ENCODE data around the gene LDLRAD1. TPM values are rescaled to one million over a fixed set of nuclear protein-coding genes. Genes with fewer than 3 reads are reported as not detected.

The LDLRAD1 gene
- total RNA-seq, 2 donors from 2014 or later = not detected

DNA sequence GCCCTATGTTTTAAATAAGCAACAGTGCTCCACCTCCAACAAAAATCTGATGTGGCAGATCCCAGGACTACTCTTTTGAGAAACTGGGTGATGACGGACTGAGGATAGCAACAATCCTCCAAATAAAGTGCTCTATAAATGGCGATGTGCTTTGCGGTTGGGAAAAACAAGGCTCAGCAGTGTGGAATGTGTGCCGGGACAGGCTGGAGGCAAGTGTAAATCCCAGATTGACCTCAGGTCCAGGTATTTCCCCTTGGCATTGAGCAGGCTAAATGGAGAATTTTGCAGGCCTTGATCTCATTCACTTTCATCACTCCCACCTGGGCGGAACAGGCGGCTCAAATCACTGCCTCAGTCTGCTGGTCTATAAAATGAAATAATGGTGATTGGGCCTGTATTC lies 36.8 kb downstream of the LDLRAD1 start:
- Histone ChIP-seq H3K9ac (ENCODE audit: extremely low read depth, low read length, poor library complexity, severe bottlenecking) (no peak overlapping the region), H3K4me1 (ENCODE audit: control insufficient read depth, insufficient read depth, low read length) (peaks cover 7% of the 10 kb centered on the region), H3K4me3 (ENCODE audit: low read length) (no peak overlapping the region), H3K9me3 (ENCODE audit: control insufficient read depth, low read length) (no peaks in the 10 kb centered on the region), H3K36me3 (ENCODE audit: control insufficient read depth, insufficient read depth, low read length) (no peaks in the 10 kb centered on the region), H3K27me3 (ENCODE audit: control insufficient read depth, insufficient read depth, low read length, poor library complexity, severe bottlenecking) (no peaks in the 10 kb centered on the region), H3K27ac (ENCODE audit: low read depth, low read length) (no peak overlapping the region)
- H3K27ac Mint-ChIP-seq = peak overlapping the region; percentile 22
- H3K36me3 Mint-ChIP-seq (ENCODE audit: low read depth) = no peaks in the 10 kb centered on the region
- no peaks in the 10 kb centered on the region for H3K9me3 Mint-ChIP-seq
- DNase-seq = no peak
- 84 to 98% methylated on average over 6 of the region's 6 CpGs for WGBS, 2 experiments (ENCODE audit: insufficient coverage in 1 of 2, insufficient read length in 1 of 2)
- no peak overlapping the region for H3K4me3 Mint-ChIP-seq
- no peaks in the 10 kb centered on the region for H3K27me3 Mint-ChIP-seq (ENCODE audit: insufficient read depth)
- TF ChIP-seq, protein P1, sequence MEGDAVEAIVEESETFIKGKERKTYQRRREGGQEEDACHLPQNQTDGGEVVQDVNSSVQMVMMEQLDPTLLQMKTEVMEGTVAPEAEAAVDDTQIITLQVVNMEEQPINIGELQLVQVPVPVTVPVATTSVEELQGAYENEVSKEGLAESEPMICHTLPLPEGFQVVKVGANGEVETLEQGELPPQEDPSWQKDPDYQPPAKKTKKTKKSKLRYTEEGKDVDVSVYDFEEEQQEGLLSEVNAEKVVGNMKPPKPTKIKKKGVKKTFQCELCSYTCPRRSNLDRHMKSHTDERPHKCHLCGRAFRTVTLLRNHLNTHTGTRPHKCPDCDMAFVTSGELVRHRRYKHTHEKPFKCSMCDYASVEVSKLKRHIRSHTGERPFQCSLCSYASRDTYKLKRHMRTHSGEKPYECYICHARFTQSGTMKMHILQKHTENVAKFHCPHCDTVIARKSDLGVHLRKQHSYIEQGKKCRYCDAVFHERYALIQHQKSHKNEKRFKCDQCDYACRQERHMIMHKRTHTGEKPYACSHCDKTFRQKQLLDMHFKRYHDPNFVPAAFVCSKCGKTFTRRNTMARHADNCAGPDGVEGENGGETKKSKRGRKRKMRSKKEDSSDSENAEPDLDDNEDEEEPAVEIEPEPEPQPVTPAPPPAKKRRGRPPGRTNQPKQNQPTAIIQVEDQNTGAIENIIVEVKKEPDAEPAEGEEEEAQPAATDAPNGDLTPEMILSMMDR (conservative IDR thresholded peaks at IDR 0.05) = no peak
- H3K4me1 Mint-ChIP-seq = peaks cover 23% of the 10 kb centered on the region

DNA sequence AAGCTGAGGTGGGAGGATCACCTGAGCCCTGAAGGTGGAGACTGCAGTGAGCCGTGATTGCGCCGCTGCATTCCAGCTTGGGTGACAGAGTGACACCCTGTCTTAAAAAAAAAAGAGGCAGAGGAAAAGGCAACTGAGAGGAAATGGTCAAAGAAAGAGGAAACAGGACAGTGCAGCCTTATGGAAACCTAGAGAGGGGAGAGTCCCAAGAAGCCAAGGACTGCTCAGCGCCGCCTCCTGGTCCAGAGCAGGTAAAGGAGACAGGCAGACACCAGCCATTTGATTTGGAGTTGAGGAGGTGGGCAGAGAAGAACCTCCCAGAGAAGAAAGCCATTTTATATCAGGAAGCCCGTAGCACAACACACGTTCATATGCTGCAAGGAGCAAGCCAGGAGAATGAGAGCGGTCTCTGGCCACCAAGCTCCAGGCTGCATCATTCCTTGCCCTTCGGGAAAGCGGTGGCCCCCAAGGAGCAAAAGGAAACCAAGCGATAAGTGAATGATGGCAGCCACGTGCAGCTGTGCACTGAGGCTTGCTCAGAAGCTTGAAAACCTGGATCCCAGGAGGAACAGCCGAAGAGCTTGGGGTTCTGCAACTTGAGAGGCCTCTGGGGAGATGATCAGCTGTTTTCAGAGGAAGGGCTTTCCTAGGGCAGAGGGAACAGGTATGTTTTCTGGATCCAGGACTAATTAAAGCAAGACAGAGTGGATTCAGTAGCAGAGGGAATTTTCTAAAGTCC lies 38.1 kb downstream of the LDLRAD1 start:
- WGBS, 2 experiments (ENCODE audit: insufficient coverage in 1 of 2, insufficient read length in 1 of 2) = 93 to 96% methylated on average over 10 to 13 of the region's 13 CpGs
- Mint-ChIP-seq H3K36me3 (ENCODE audit: low read depth) (no peaks in the 10 kb centered on the region), H3K4me3 (no peak overlapping the region), H3K27ac (no peak overlapping the region), H3K27me3 (ENCODE audit: insufficient read depth) (no peaks in the 10 kb centered on the region), H3K9me3 (no peaks in the 10 kb centered on the region), H3K4me1 (peaks cover 23% of the 10 kb centered on the region)
- Histone ChIP-seq H3K27me3 (ENCODE audit: control insufficient read depth, insufficient read depth, low read length, poor library complexity, severe bottlenecking) (no peaks in the 10 kb centered on the region), H3K9ac (ENCODE audit: extremely low read depth, low read length, poor library complexity, severe bottlenecking) (no peak overlapping the region), H3K27ac (ENCODE audit: low read depth, low read length) (no peak overlapping the region), H3K4me1 (ENCODE audit: control insufficient read depth, insufficient read depth, low read length) (peaks cover 7% of the 10 kb centered on the region), H3K36me3 (ENCODE audit: control insufficient read depth, insufficient read depth, low read length) (no peaks in the 10 kb centered on the region), H3K4me3 (ENCODE audit: low read length) (no peak overlapping the region), H3K9me3 (ENCODE audit: control insufficient read depth, low read length) (no peaks in the 10 kb centered on the region)
- DNase-seq = peak; percentile 74
- TF ChIP-seq, protein P1 (conservative IDR thresholded peaks at IDR 0.05) = peak; percentile 57

DNA sequence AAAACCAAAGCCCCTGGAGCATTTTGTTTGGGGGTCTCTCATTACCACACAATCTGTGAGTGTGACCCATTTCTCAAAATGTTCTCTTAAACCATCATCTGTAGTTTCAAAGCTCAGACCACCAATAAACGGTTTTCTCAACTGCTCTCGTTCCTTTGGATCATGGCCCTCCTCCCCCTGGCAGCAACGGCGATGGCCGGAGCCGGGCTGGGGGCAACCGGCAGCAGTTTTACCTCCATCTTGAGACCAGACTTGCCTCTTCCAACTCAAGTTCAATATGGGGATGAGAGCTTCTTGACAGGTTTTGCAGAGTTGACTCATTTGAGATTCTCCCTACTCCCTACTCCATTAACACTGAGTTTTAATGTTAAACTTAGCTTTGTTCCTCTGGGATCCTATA lies 42.1 kb downstream of the LDLRAD1 start:
- peaks cover 8% of the 10 kb centered on the region for H3K4me1 Mint-ChIP-seq
- Histone ChIP-seq H3K9me3 (ENCODE audit: control insufficient read depth, low read length) (no peaks in the 10 kb centered on the region), H3K9ac (ENCODE audit: extremely low read depth, low read length, poor library complexity, severe bottlenecking) (no peak overlapping the region), H3K4me3 (ENCODE audit: low read length) (no peak overlapping the region), H3K27me3 (ENCODE audit: control insufficient read depth, insufficient read depth, low read length, poor library complexity, severe bottlenecking) (no peaks in the 10 kb centered on the region), H3K36me3 (ENCODE audit: control insufficient read depth, insufficient read depth, low read length) (peaks cover 17% of the 10 kb centered on the region), H3K4me1 (ENCODE audit: control insufficient read depth, insufficient read depth, low read length) (no peaks in the 10 kb centered on the region), H3K27ac (ENCODE audit: low read depth, low read length) (no peak overlapping the region)
- TF ChIP-seq, protein P1 (conservative IDR thresholded peaks at IDR 0.05) = no peak
- H3K9me3 Mint-ChIP-seq = no peaks in the 10 kb centered on the region
- no peaks in the 10 kb centered on the region for H3K27me3 Mint-ChIP-seq (ENCODE audit: insufficient read depth)
- H3K27ac Mint-ChIP-seq = no peak overlapping the region
- 95% methylated on average over 7 of the region's 7 CpGs; no CpG with 5 or more reads in 1 of the 2 experiments for WGBS, 2 experiments (ENCODE audit: insufficient coverage in 1 of 2, insufficient read length in 1 of 2)
- no peak overlapping the region for H3K4me3 Mint-ChIP-seq
- no peak for DNase-seq
- peaks cover 8% of the 10 kb centered on the region for H3K36me3 Mint-ChIP-seq (ENCODE audit: low read depth)
